H1 (cell line): Measurements from ENCODE around the gene GRIK4.

Source experiments
- CTCF ChIP-seq, 3 experiments: IDR thresholded peaks; 1 replicate in 2 of 3; 2 replicates in 1 of 3; pipeline versions ENCODE4 v1.5.1 to v1.6.1; 2011; ENCODE audit warnings: low read length in 3 of 3, mild to moderate bottlenecking in 3 of 3, inconsistent platforms in 2 of 3, low read depth in 1 of 3, moderate library complexity in 1 of 3; ENCODE audit not compliant: insufficient read depth in 1 of 3; ENCODE audit errors: control extremely low read depth in 1 of 3
- EZH2 ChIP-seq: fragments of 200-600 bp; sonication (generic); IDR thresholded peaks from 2 replicates; pipeline ENCODE4 v1.7.1; 2012; ENCODE audit warnings: low read depth, mild to moderate bottlenecking, moderate library complexity, low read length, inconsistent platforms; ENCODE audit not compliant: severe bottlenecking
- HDAC2 ChIP-seq, 2 experiments: fragments of 300-600 bp in 1 of 2; sonication (generic) in 1 of 2; IDR thresholded peaks; 2 replicates each; pipeline ENCODE4 v1.6.1; 2011 to 2012; ENCODE audit warnings: low read depth in 2 of 2, low read length in 2 of 2, mild to moderate bottlenecking in 2 of 2, moderate library complexity in 2 of 2, borderline replicate concordance in 1 of 2, inconsistent platforms in 1 of 2

GRCh38 chr11:120551191-120551590, 39.6 kb downstream of the GRIK4 start:
- TF ChIP-seq CTCF (IDR thresholded peaks at IDR 0.05; ENCODE audit: control extremely low read depth in 1 of 3, insufficient read depth in 1 of 3, low read depth in 1 of 3, low read length in 3 of 3): no peak
- no peak for TF ChIP-seq HDAC2 (IDR thresholded peaks at IDR 0.05; ENCODE audit: borderline replicate concordance in 1 of 2, low read depth in 2 of 2, low read length in 2 of 2)
- no peak for TF ChIP-seq EZH2
